RWPE1 (cell line): Measurements from ENCODE around the gene SLC30A10.

ENCODE experiments used
- CTCF ChIA-PET: fragments of 350-600 bp; sonication (Branson Sonifier 250); formaldehyde crosslinking; extraction: SDS; loops from one replicate; lab custom pipeline; 2021; lab: Yijun Ruan, JAX
- POLR2A ChIA-PET: fragments of 400-600 bp; formaldehyde crosslinking; extraction: SDS; loops from one replicate; lab custom pipeline; 2020; ENCODE audit warnings: antibody characterized with exemption; ENCODE audit not compliant: low non-redundant PET; lab: Yijun Ruan, JAX
- DNase-seq: peaks from one replicate; pipeline ENCODE4 v3.0.0; 2012; ENCODE audit warnings: low spot score
- H3K27ac ChIP-seq: fragments of 450-650 bp; 2 replicates; pipeline ENCODE4 v1.5.1; 2017
- TF ChIP-seq, protein P1 (sequence below): fragments of 450-650 bp; conservative IDR thresholded peaks from 2 replicates; pipeline ENCODE4 v1.5.1; 2017; ENCODE audit warnings: low read depth, mild to moderate bottlenecking

Gene SLC30A10

DNA sequence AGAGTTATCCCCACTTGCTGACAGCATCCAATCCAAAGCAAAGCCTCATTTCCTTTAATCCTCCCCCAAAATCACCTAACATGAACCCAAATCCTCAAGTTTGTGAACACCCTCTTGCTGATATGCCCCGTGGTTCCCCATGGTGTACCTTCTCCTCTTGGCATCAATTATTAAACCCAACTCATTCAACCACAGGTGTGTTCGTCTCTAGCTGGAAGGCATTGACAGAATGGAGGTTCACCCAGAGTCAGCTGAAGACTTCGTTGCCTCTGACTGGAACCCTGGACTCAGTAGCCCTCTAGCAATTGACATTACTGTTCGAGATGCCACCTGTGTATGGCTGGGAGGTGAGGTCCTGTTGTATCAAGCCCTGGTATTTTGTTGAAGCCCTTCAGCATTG is 22.8 kb downstream of the SLC30A10 start:
- no peak overlapping the region for H3K27ac ChIP-seq
- CTCF ChIA-PET: interaction anchor here (0.6 kb wide), 1 partner anchor 13 kb away, joined by 3 read pairs; no protein-coding TSS in a partner anchor
- TF ChIP-seq, protein P1, sequence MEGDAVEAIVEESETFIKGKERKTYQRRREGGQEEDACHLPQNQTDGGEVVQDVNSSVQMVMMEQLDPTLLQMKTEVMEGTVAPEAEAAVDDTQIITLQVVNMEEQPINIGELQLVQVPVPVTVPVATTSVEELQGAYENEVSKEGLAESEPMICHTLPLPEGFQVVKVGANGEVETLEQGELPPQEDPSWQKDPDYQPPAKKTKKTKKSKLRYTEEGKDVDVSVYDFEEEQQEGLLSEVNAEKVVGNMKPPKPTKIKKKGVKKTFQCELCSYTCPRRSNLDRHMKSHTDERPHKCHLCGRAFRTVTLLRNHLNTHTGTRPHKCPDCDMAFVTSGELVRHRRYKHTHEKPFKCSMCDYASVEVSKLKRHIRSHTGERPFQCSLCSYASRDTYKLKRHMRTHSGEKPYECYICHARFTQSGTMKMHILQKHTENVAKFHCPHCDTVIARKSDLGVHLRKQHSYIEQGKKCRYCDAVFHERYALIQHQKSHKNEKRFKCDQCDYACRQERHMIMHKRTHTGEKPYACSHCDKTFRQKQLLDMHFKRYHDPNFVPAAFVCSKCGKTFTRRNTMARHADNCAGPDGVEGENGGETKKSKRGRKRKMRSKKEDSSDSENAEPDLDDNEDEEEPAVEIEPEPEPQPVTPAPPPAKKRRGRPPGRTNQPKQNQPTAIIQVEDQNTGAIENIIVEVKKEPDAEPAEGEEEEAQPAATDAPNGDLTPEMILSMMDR: no peak
- DNase-seq: no peak
- POLR2A ChIA-PET: no interaction called here

DNA sequence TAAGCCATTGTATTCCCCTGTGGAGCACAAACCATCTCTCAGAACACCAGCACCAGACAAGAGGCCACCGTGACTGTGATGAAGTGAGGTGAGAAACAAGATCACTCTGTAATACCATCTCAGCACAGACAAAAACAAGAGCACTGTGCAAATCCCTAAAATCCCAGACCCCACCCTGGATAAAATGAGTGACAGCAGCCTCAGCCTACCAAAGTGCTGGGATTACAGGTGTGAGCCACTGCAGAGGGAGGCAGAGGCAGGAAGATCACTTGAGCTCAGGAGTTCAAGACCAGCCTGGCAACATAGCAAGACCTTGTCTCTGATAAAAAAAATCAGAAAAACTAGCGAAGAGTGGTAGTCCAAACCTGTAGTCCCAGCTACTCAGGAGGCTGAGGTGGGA is 23.4 kb downstream of the SLC30A10 start:
- CTCF ChIA-PET: interaction anchor here (0.6 kb wide), 2 partner anchors 12 to 28 kb away, joined by 3 to 5 read pairs; no protein-coding TSS in a partner anchor
- H3K27ac ChIP-seq: no peak overlapping the region
- POLR2A ChIA-PET: no interaction called here
- no peak for DNase-seq
- TF ChIP-seq, protein P1: no peak

DNA sequence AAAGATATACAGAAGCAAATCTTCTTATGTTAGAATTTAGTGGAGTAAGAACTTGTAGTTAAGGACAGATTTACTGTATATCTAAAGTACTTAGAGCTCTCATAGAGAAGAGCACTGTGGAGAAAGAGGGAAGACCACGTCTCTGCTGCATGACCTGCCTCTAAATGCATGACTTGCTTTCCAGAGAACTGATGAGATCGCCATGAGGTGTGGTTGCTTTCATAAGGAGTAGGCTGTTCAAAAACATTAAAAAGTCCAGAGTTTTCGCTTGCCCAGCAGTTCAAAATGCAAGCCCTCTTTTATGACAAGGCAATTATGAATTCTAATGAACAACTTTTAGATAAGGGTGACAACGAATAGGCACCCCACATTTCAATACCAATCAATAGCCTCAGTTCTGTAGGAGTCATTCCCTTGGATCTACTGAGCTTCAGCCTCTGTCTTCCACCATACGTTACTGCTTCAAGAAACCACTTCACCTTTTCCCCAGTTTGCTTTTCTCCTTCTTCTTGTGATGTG is 24.9 kb downstream of the SLC30A10 start:
- CTCF ChIA-PET: no interaction called here
- H3K27ac ChIP-seq: no peak overlapping the region
- TF ChIP-seq, protein P1: no peak
- POLR2A ChIA-PET: no interaction called here
- DNase-seq: no peak

DNA sequence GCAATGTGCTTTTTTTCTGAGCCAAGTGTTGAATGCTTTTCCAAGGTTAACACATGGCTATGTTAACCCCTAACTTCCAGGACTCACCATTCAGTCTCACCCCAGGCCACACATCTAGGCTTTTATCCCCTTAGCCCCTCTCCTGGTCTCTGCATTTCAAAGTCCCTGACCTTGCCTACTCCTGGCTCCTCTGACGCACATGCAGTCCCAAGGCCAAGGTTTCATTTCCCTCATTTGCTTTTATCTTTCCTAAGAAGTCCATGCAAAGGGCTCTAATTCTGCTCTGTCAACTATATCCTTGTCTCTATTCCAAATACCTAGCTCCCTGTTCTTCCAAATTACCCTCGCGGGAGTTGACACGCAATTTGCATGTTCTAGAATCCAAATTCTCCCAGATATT is 25.4 kb downstream of the SLC30A10 start:
- TF ChIP-seq, protein P1: no peak
- POLR2A ChIA-PET: no interaction called here
- DNase-seq: no peak
- H3K27ac ChIP-seq: no peak overlapping the region
- CTCF ChIA-PET: no interaction called here

GRCh38 chr1:219900882-219901281 is 27.5 kb downstream of the SLC30A10 start:
- TF ChIP-seq, protein P1: no peak
- POLR2A ChIA-PET: no interaction called here
- no peak for DNase-seq
- no peak overlapping the region for H3K27ac ChIP-seq
- CTCF ChIA-PET: interaction anchor here (0.6 to 1.0 kb wide), 3 partner anchors 17 to 108 kb away, joined by 3 to 7 read pairs (median 4); no protein-coding TSS in a partner anchor

GRCh38 chr1:219900201-219900600 is 28.2 kb downstream of the SLC30A10 start:
- ChIA-PET CTCF (interaction anchor here (0.6 kb wide), 1 partner anchor 108 kb away, joined by 4 read pairs; no protein-coding TSS in a partner anchor), POLR2A (no interaction called here)
- no peak overlapping the region for H3K27ac ChIP-seq
- DNase-seq: no peak
- TF ChIP-seq, protein P1: no peak
